Dendritic cell treated with granulocyte-macrophage colony-stimulating factor and Interleukin-4, amounts not matched to agents 40 ng/mL and 50 ng/mL, for 4 days (primary cell): Measurements from ENCODE around the gene DEFB113.
"Not testable (repeated sequence)": the region's sequence is repeated elsewhere in the genome, so short reads cannot be mapped to it uniquely, and the experiment has no call there.

ENCODE experiments used
- H3K27ac Mint-ChIP-seq: one replicate; pipeline ENCODE4 v1.8.0; 2022; ENCODE audit warnings: mild to moderate bottlenecking, mixed read lengths
- H3K27me3 Mint-ChIP-seq: one replicate; pipeline ENCODE4 v1.8.0; 2022; ENCODE audit warnings: mild to moderate bottlenecking, mixed read lengths
- H3K36me3 Mint-ChIP-seq: one replicate; pipeline ENCODE4 v1.8.0; 2022; ENCODE audit warnings: low read depth, mixed read lengths
- H3K4me1 Mint-ChIP-seq: one replicate; pipeline ENCODE4 v1.8.0; 2022; ENCODE audit warnings: low read depth, mixed read lengths
- H3K4me3 Mint-ChIP-seq: one replicate; pipeline ENCODE4 v1.8.0; 2022; ENCODE audit warnings: mild to moderate bottlenecking, moderate library complexity, mixed read lengths
- H3K9me3 Mint-ChIP-seq: one replicate; pipeline ENCODE4 v1.8.0; 2022; ENCODE audit warnings: mixed read lengths
- intact Hi-C: fragments of 100-400 bp; cut with micrococcal nuclease; formaldehyde crosslinking; loops from one replicate; pipeline ENCODE4 v1.15.0; 2022

DEFB113 gene

GRCh38 chr6:49955847-49956246, 13.6 kb downstream of the DEFB113 start:
- no peaks in the 10 kb centered on the region for H3K4me1 Mint-ChIP-seq
- intact Hi-C loops: no loop called here
- peaks cover 9% of the 10 kb centered on the region for H3K9me3 Mint-ChIP-seq
- no peak overlapping the region for H3K4me3 Mint-ChIP-seq
- H3K27me3 Mint-ChIP-seq: no peaks in the 10 kb centered on the region
- no peak overlapping the region for H3K27ac Mint-ChIP-seq
- no peaks in the 10 kb centered on the region for H3K36me3 Mint-ChIP-seq

GRCh38 chr6:49951926-49952325, 17.5 kb downstream of the DEFB113 start:
- Mint-ChIP-seq H3K9me3 (no peaks in the 10 kb centered on the region), H3K27me3 (no peaks in the 10 kb centered on the region), H3K4me1 (no peaks in the 10 kb centered on the region), H3K36me3 (no peaks in the 10 kb centered on the region), H3K4me3 (no peak overlapping the region), H3K27ac (no peak overlapping the region)
- intact Hi-C loops: no loop called here

GRCh38 chr6:49950415-49950751, 19.0 kb downstream of the DEFB113 start:
- no peaks in the 10 kb centered on the region for H3K36me3 Mint-ChIP-seq
- H3K27me3 Mint-ChIP-seq: no peaks in the 10 kb centered on the region
- peaks cover 8% of the 10 kb centered on the region for H3K9me3 Mint-ChIP-seq
- no peak overlapping the region for H3K4me3 Mint-ChIP-seq
- no peak overlapping the region for H3K27ac Mint-ChIP-seq
- intact Hi-C loops: no loop called here
- no peaks in the 10 kb centered on the region for H3K4me1 Mint-ChIP-seq

- H3K4me3 Mint-ChIP-seq: no peak overlapping the region
- H3K9me3 Mint-ChIP-seq: peaks cover 11% of the 10 kb centered on the region
- no peak overlapping the region for H3K27ac Mint-ChIP-seq
- no peaks in the 10 kb centered on the region for H3K27me3 Mint-ChIP-seq
- intact Hi-C loops: no loop called here
- no peaks in the 10 kb centered on the region for H3K4me1 Mint-ChIP-seq
- H3K36me3 Mint-ChIP-seq: no peaks in the 10 kb centered on the region
Observed at GRCh38 chr6:49949062-49949461, 20.4 kb downstream of the DEFB113 start.

GRCh38 chr6:49946835-49947234, 22.6 kb downstream of the DEFB113 start:
- Mint-ChIP-seq H3K27ac (no peak overlapping the region), H3K4me1 (no peaks in the 10 kb centered on the region), H3K4me3 (no peak overlapping the region), H3K27me3 (no peaks in the 10 kb centered on the region), H3K36me3 (no peaks in the 10 kb centered on the region), H3K9me3 (peaks cover 11% of the 10 kb centered on the region)
- intact Hi-C loops: no loop called here

GRCh38 chr6:49944068-49944467, 25.4 kb downstream of the DEFB113 start:
- H3K4me1 Mint-ChIP-seq, H3K4me3 Mint-ChIP-seq, H3K36me3 Mint-ChIP-seq, H3K27me3 Mint-ChIP-seq, intact Hi-C loops, H3K27ac Mint-ChIP-seq: not testable (repeated sequence)
- peaks cover 11% of the 10 kb centered on the region for H3K9me3 Mint-ChIP-seq

- Mint-ChIP-seq H3K4me1 (no peaks in the 10 kb centered on the region), H3K4me3 (no peak overlapping the region), H3K36me3 (no peaks in the 10 kb centered on the region), H3K9me3 (peaks cover under 1% of the 10 kb centered on the region), H3K27ac (no peak overlapping the region), H3K27me3 (no peaks in the 10 kb centered on the region)
- intact Hi-C loops: no loop called here
Observed at GRCh38 chr6:49939993-49940498, 29.4 kb downstream of the DEFB113 start.

GRCh38 chr6:49937811-49938210, 31.6 kb downstream of the DEFB113 start:
- no peak overlapping the region for H3K4me3 Mint-ChIP-seq
- no peaks in the 10 kb centered on the region for H3K27me3 Mint-ChIP-seq

GRCh38 chr6:49937017-49937416, 32.4 kb downstream of the DEFB113 start:
- Mint-ChIP-seq H3K36me3 (no peaks in the 10 kb centered on the region), H3K27me3 (no peaks in the 10 kb centered on the region), H3K27ac (no peak overlapping the region), H3K9me3 (no peaks in the 10 kb centered on the region), H3K4me1 (no peaks in the 10 kb centered on the region), H3K4me3 (no peak overlapping the region)
- intact Hi-C loops: no loop called here

More at GRCh38 chr6:49937811-49938210, 31.6 kb downstream of the DEFB113 start:
- H3K36me3 Mint-ChIP-seq: no peaks in the 10 kb centered on the region
- no peaks in the 10 kb centered on the region for H3K9me3 Mint-ChIP-seq
- no peak overlapping the region for H3K27ac Mint-ChIP-seq
- intact Hi-C loops: no loop called here
- no peaks in the 10 kb centered on the region for H3K4me1 Mint-ChIP-seq

- no peaks in the 10 kb centered on the region for H3K9me3 Mint-ChIP-seq
- no peaks in the 10 kb centered on the region for H3K4me1 Mint-ChIP-seq
- no peak overlapping the region for H3K27ac Mint-ChIP-seq
- H3K36me3 Mint-ChIP-seq: no peaks in the 10 kb centered on the region
- intact Hi-C loops: no loop called here
- no peaks in the 10 kb centered on the region for H3K27me3 Mint-ChIP-seq
- H3K4me3 Mint-ChIP-seq: no peak overlapping the region
Observed at GRCh38 chr6:49935387-49935786, 34.0 kb downstream of the DEFB113 start.

GRCh38 chr6:49934770-49935169, 34.7 kb downstream of the DEFB113 start:
- H3K4me1 Mint-ChIP-seq: no peaks in the 10 kb centered on the region
- H3K4me3 Mint-ChIP-seq: no peak overlapping the region
- no peaks in the 10 kb centered on the region for H3K27me3 Mint-ChIP-seq
- intact Hi-C loops: no loop called here
- no peaks in the 10 kb centered on the region for H3K36me3 Mint-ChIP-seq
- no peak overlapping the region for H3K27ac Mint-ChIP-seq
- H3K9me3 Mint-ChIP-seq: no peaks in the 10 kb centered on the region

GRCh38 chr6:49933526-49933925, 35.9 kb downstream of the DEFB113 start:
- H3K27me3 Mint-ChIP-seq: no peaks in the 10 kb centered on the region
- no peak overlapping the region for H3K4me3 Mint-ChIP-seq
- H3K27ac Mint-ChIP-seq: no peak overlapping the region
- no peaks in the 10 kb centered on the region for H3K36me3 Mint-ChIP-seq
- H3K4me1 Mint-ChIP-seq: no peaks in the 10 kb centered on the region
- intact Hi-C loops: no loop called here
- H3K9me3 Mint-ChIP-seq: no peaks in the 10 kb centered on the region

GRCh38 chr6:49929340-49929739, 40.1 kb downstream of the DEFB113 start:
- Mint-ChIP-seq H3K27ac (no peak overlapping the region), H3K36me3 (no peaks in the 10 kb centered on the region), H3K27me3 (no peaks in the 10 kb centered on the region), H3K9me3 (no peaks in the 10 kb centered on the region), H3K4me3 (no peak overlapping the region), H3K4me1 (no peaks in the 10 kb centered on the region)
- intact Hi-C loops: no loop called here

- H3K27ac Mint-ChIP-seq: no peak overlapping the region
- H3K4me1 Mint-ChIP-seq: no peaks in the 10 kb centered on the region
- H3K36me3 Mint-ChIP-seq: no peaks in the 10 kb centered on the region
- H3K4me3 Mint-ChIP-seq: no peak overlapping the region
- no peaks in the 10 kb centered on the region for H3K9me3 Mint-ChIP-seq
- intact Hi-C loops: no loop called here
- no peaks in the 10 kb centered on the region for H3K27me3 Mint-ChIP-seq
Observed at GRCh38 chr6:49923826-49924225, 45.6 kb downstream of the DEFB113 start.

- no peak overlapping the region for H3K4me3 Mint-ChIP-seq
- H3K27me3 Mint-ChIP-seq: no peaks in the 10 kb centered on the region
- no peaks in the 10 kb centered on the region for H3K4me1 Mint-ChIP-seq
- intact Hi-C loops: no loop called here
- H3K27ac Mint-ChIP-seq: no peak overlapping the region
- H3K9me3 Mint-ChIP-seq: no peaks in the 10 kb centered on the region
- no peaks in the 10 kb centered on the region for H3K36me3 Mint-ChIP-seq
Observed at GRCh38 chr6:49919935-49920644, 49.3 kb downstream of the DEFB113 start.
